Glomerular visceral epithelial cell (primary cell): Measurements from ENCODE around the gene GPR37.
A peak's percentile ranks its signal among the peaks of the same experiment; 100 is the strongest.

Experiments used
- DNase-seq: peaks from one replicate; pipeline ENCODE4 v3.0.0-alpha.2; 2016; ENCODE audit errors: extremely low spot score

The GPR37 gene

DNA sequence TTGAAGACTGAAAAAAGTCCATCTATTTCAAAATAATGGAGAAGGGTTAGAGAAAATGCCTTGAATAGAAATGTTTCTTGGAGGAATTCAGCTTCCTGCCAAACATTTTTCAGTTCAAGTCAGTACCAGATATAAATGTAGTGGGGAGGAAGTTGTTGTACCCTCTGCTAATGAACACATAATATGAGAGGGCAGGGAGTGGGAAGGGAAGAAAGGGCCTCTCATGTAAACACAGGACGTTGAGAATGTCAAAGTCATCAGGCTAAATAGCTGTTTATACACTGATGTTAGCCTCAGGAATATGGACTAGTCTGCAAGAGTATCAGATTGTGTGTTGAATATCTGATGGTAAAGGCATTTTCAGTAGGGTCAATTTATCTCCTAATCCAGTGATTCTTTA lies 37.0 kb downstream of the GPR37 start:
- DNase-seq = no peak

GRCh38 chr7:124724507-124725192 lies 40.9 kb downstream of the GPR37 start:
- DNase-seq = no peak

- DNase-seq = no peak
Measured at GRCh38 chr7:124724079-124724478, 41.5 kb downstream of the GPR37 start.

GRCh38 chr7:124723012-124723411 lies 42.6 kb downstream of the GPR37 start:
- DNase-seq = peak; percentile 29

DNA sequence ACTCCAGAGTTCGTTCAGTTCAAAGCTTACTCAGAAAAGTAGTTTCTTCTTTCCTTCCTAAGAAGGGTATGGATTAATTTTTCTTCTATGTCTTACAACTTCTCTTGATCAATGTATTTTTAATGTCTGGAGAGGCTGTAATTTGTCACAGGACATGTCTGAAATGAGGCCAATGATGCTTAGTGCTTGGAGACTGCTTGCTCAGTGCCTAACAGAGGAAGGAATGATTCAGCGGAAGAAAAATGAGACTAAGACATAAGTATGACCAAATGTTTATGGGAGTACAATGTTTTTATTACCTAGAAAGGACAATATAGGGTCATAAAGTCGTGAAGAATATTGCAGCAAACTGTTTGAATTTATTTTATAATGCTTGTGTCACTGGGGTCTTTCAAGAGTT lies 43.3 kb downstream of the GPR37 start:
- no peak for DNase-seq

DNA sequence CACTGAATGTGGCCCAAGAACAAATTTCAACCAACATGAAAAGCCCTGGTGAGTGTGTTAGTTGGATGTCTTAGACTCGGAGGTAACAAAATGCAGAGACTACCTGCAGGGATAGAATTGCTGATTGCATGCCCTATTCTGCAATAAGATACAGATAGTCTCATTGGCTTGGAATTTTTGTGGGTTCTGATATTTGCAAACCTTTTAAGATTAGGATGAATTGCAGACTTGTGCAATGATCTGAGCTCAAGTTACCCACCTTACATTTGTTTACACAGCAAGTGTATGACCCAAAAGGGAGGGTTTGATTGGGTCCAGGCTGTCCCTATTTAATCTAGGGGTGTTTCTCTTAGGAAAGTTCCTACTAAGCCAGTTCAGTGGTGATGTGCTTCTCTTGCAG lies 45.4 kb downstream of the GPR37 start:
- no peak for DNase-seq

DNA sequence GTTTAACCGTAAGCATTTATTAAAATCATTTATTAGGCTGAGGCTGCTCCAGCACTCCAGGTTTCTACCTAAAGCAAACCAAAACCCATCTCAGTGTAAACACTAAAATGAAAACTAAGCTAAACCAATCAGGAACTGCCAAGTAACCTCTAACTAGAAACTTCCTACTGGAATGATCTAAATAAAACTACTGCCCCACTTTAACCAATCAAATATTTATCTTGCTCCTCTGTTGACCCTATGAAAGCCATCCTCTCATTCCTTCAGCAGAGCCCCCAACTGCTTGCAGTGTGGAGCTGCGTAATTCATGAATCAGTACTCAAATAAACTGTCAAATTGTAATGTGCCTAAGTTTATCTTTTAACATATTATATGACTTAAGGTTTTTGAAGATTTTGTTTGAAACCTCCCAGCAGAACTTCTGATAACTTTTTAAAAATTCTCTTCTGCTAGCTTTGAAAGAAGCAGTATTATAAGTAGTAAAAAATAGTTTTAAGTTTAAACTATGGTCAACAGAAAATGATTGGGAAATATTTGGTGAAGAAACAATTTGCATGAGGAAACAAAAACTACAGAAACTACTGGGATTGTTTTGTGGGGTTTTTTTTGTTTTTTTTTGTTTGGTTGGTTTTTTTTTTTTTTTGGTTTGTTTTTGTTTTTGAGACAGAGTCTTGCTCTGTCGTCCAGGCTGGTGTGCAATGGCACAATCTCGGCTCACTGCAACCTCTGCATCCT lies 47.4 kb downstream of the GPR37 start:
- DNase-seq = no peak

DNA sequence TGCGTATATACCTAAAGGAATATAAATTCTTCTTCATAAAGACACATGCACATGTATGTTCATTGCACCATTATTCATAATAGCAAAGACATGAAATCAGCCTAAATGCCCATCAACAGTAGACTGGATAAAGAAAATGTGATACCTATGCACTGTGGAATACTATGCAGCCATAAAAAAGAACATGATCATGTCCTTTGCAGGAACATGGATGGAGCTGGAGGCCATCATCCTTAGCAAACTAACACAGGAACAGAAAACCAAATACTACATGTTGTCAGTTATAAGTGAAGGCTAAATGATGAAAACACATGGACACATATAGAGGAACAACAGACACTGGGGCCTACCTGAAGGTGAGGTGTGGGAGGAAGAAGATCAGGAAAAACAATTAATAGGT lies 48.7 kb downstream of the GPR37 start:
- no peak for DNase-seq

GRCh38 chr7:124713086-124713485 lies 52.5 kb downstream of the GPR37 start:
- no peak for DNase-seq

DNA sequence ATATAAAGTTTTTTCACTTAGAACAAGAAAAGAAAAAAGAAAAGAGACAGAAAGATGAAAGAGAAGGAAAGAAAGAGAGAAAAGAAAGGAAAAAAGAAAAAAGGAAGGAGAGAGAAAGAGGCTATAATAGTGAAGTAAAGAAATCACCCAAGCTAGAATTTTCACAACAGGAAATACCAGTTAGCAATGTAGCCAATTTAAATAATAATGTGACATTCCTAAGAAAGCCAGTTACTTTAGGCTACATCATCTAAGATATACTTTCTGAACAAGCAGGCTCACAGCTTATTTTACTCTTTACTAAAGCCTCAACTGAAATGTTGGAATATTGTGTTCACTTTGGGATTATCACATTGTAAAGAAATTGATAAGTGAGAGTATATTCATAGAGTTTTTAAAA lies 53.6 kb downstream of the GPR37 start:
- DNase-seq = no peak

- no peak for DNase-seq
Measured at GRCh38 chr7:124702385-124702784, 63.2 kb downstream of the GPR37 start.

- no peak for DNase-seq
Measured at GRCh38 chr7:124701955-124702354, 63.6 kb downstream of the GPR37 start.

- DNase-seq = no peak
Measured at GRCh38 chr7:124700655-124701054, 64.9 kb downstream of the GPR37 start.

- DNase-seq = no peak
Measured at GRCh38 chr7:124698964-124699363, 66.6 kb downstream of the GPR37 start.

DNA sequence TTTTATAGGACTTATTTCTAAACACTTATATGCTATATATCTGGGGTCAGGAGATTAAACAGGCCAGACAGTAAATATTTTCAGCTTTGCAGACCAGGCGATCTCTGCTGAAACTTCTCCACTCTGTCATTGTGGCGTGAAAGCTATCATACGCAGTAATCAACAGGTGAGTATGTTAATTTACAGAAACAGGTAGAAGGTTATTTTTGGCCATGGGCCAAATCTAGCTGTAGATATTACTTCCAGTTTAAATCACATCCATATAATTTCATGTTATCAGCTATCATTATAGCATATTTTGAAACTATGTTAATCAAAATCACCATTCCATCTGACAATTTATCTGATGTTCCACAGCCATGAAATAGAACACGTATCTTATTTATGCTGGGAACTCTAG lies 67.8 kb downstream of the GPR37 start:
- DNase-seq = no peak
